ENCODE results near the gene LDLRAD3. TPM values are rescaled to one million over a fixed set of nuclear protein-coding genes. Genes with fewer than 3 reads are reported as not detected.

The LDLRAD3 gene
- polyA plus RNA-seq, 1 experiment: 7.8 TPM

DNA sequence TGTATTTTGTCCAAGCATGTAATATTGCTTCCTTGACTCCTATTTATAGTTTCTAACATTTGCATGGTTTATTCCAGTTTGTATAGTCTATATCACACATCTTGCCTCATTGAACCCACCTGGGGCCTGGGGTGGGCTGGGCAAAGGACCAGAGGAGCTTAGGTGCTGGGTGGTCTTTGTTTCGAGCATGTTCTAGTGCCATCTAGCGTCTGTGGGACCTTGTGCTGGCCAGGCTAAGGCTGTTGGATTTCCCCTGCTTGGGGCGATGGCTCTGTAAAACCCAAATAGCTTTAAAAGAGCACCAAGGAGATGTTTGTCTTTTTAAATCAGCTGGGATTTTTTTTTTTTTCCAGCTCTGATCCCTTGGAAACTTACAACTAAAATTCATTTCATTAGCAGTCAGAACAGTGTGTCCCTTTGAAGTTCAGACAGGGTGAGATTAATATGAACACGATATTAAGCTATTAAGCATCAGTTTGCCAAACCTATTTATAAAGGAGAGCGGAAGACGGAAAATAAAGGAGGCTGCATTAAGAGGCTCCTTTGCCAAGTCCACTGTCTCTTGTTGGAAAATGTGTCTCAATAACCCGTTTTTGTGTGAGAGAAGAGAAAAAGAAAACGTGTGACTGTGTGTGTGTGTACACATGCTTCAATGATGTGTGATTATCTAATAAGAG is 188.0 kb downstream of the LDLRAD3 start:
- H3K27ac ChIP-seq (ENCODE audit: low read depth, low read length): no peak overlapping the region
- ChIA-PET POLR2A (interaction anchor here (0.7 to 2.0 kb wide), 2 partner anchors 57 to 310 kb away, joined by 3 to 6 read pairs; no protein-coding TSS in a partner anchor), CTCF (interaction anchor here (0.5 to 5.9 kb wide), 59 partner anchors 9 to 902 kb away, joined by 3 to 89 read pairs (median 4); no protein-coding TSS in a partner anchor)
- no peaks in the 10 kb centered on the region for H3K27me3 ChIP-seq (ENCODE audit: control insufficient read depth, insufficient read depth, low read length)
- DNase-seq (ENCODE audit: low read depth, low spot score): no peak
- H3K9me3 ChIP-seq (ENCODE audit: control insufficient read depth, insufficient read depth, low read length): peaks cover 4% of the 10 kb centered on the region; the same call in 1 of the 2 replicates
- no peak overlapping the region for H3K4me3 ChIP-seq (ENCODE audit: low read depth, low read length)
- TF ChIP-seq, protein P1, sequence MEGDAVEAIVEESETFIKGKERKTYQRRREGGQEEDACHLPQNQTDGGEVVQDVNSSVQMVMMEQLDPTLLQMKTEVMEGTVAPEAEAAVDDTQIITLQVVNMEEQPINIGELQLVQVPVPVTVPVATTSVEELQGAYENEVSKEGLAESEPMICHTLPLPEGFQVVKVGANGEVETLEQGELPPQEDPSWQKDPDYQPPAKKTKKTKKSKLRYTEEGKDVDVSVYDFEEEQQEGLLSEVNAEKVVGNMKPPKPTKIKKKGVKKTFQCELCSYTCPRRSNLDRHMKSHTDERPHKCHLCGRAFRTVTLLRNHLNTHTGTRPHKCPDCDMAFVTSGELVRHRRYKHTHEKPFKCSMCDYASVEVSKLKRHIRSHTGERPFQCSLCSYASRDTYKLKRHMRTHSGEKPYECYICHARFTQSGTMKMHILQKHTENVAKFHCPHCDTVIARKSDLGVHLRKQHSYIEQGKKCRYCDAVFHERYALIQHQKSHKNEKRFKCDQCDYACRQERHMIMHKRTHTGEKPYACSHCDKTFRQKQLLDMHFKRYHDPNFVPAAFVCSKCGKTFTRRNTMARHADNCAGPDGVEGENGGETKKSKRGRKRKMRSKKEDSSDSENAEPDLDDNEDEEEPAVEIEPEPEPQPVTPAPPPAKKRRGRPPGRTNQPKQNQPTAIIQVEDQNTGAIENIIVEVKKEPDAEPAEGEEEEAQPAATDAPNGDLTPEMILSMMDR (IDR thresholded peaks at IDR 0.05; ENCODE audit: low read depth, low read length): peak; percentile 82

- CTCF ChIA-PET: interaction anchor here (0.8 to 5.9 kb wide), 8 partner anchors 9 to 387 kb away, joined by 3 to 89 read pairs (median 8); no protein-coding TSS in a partner anchor
- no peak overlapping the region for H3K4me3 ChIP-seq (ENCODE audit: low read depth, low read length)
- peaks cover 4% of the 10 kb centered on the region; the same call in 1 of the 2 replicates for H3K9me3 ChIP-seq (ENCODE audit: control insufficient read depth, insufficient read depth, low read length)
- H3K27ac ChIP-seq (ENCODE audit: low read depth, low read length): no peak overlapping the region
- H3K27me3 ChIP-seq (ENCODE audit: control insufficient read depth, insufficient read depth, low read length): no peaks in the 10 kb centered on the region
- POLR2A ChIA-PET: no interaction called here
- TF ChIP-seq, protein P1 (IDR thresholded peaks at IDR 0.05; ENCODE audit: low read depth, low read length): no peak
- DNase-seq (ENCODE audit: low read depth, low spot score): no peak
Measured at GRCh38 chr11:36132940-36133339, 189.1 kb downstream of the LDLRAD3 start.

- no peak overlapping the region for H3K27ac ChIP-seq (ENCODE audit: low read depth, low read length)
- peaks cover 1% of the 10 kb centered on the region; the same call in 1 of the 2 replicates for H3K9me3 ChIP-seq (ENCODE audit: control insufficient read depth, insufficient read depth, low read length)
- H3K27me3 ChIP-seq (ENCODE audit: control insufficient read depth, insufficient read depth, low read length): no peaks in the 10 kb centered on the region
- POLR2A ChIA-PET: interaction anchor here (0.6 kb wide), 1 partner anchor 113 kb away, joined by 3 read pairs; no protein-coding TSS in a partner anchor
- DNase-seq (ENCODE audit: low read depth, low spot score): no peak
- TF ChIP-seq, protein P1 (IDR thresholded peaks at IDR 0.05; ENCODE audit: low read depth, low read length): no peak
- H3K4me3 ChIP-seq (ENCODE audit: low read depth, low read length): no peak overlapping the region
- CTCF ChIA-PET: interaction anchor here (1.1 to 1.8 kb wide), 3 partner anchors 313 to 358 kb away, joined by 3 to 7 read pairs (median 4); no protein-coding TSS in a partner anchor
Measured at GRCh38 chr11:36135076-36135475, 191.2 kb downstream of the LDLRAD3 start.

DNA sequence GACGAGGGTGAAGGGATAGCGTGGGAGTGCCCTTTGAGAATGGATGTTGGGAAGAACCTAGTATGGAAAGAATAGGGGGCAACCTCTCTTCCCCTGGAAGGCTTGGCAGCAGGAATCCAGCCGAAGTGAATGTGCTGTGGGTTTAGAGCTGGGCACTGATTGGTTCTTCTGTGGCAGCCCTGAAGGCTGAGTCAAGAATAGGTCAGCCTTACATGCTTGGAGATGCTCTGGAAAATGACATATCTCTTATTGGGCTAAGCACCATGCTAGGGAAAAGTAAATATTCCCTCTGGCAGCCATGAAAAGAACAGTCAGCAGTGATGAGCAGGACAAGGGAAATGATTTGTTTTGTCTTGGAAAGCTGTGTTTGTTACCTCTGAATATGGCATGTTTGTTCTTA is 195.9 kb downstream of the LDLRAD3 start:
- POLR2A ChIA-PET: no interaction called here
- Histone ChIP-seq H3K27ac (ENCODE audit: low read depth, low read length) (no peak overlapping the region), H3K27me3 (ENCODE audit: control insufficient read depth, insufficient read depth, low read length) (no peaks in the 10 kb centered on the region), H3K4me3 (ENCODE audit: low read depth, low read length) (no peak overlapping the region), H3K9me3 (ENCODE audit: control insufficient read depth, insufficient read depth, low read length) (no peaks in the 10 kb centered on the region)
- CTCF ChIA-PET: interaction anchor here (2.2 to 4.3 kb wide), 2 partner anchors 8 to 318 kb away, joined by 6 to 16 read pairs; no protein-coding TSS in a partner anchor
- TF ChIP-seq, protein P1 (IDR thresholded peaks at IDR 0.05; ENCODE audit: low read depth, low read length): no peak
- DNase-seq (ENCODE audit: low read depth, low spot score): no peak
